NB4 (cell line): ENCODE measurements around the gene GNB4.

Source experiments
- DNase-seq: peaks from one replicate; pipeline ENCODE4 v3.0.0; 2010; ENCODE audit warnings: low read depth
- H3K4me3 ChIP-seq: one replicate; pipeline ENCODE4 v1.5.1; 2011; ENCODE audit warnings: mild to moderate bottlenecking, low read depth, low read length, moderate library complexity
- MAX ChIP-seq: IDR thresholded peaks from 2 replicates; pipeline ENCODE4 v1.6.1; 2011; ENCODE audit warnings: low read depth, low read length
- MYC ChIP-seq: IDR thresholded peaks from 2 replicates; pipeline ENCODE4 v1.6.1; 2011; ENCODE audit warnings: low read depth, low read length
- POLR2A ChIP-seq: IDR thresholded peaks from 2 replicates; pipeline ENCODE4 v1.6.1; 2011; ENCODE audit warnings: mild to moderate bottlenecking; ENCODE audit not compliant: insufficient read length; ENCODE audit errors: extremely low read depth
- TF ChIP-seq, protein P1 (sequence below): IDR thresholded peaks from one replicate; pipeline ENCODE4 v1.5.1; 2012; ENCODE audit warnings: low read depth, low read length

GNB4 gene

GRCh38 chr3:179375091-179375999 is 75.9 kb downstream of the GNB4 start:
- no peak for DNase-seq
- TF ChIP-seq MAX: no peak
- TF ChIP-seq, protein P1, sequence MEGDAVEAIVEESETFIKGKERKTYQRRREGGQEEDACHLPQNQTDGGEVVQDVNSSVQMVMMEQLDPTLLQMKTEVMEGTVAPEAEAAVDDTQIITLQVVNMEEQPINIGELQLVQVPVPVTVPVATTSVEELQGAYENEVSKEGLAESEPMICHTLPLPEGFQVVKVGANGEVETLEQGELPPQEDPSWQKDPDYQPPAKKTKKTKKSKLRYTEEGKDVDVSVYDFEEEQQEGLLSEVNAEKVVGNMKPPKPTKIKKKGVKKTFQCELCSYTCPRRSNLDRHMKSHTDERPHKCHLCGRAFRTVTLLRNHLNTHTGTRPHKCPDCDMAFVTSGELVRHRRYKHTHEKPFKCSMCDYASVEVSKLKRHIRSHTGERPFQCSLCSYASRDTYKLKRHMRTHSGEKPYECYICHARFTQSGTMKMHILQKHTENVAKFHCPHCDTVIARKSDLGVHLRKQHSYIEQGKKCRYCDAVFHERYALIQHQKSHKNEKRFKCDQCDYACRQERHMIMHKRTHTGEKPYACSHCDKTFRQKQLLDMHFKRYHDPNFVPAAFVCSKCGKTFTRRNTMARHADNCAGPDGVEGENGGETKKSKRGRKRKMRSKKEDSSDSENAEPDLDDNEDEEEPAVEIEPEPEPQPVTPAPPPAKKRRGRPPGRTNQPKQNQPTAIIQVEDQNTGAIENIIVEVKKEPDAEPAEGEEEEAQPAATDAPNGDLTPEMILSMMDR: no peak
- TF ChIP-seq MYC: no peak
- no peak for TF ChIP-seq POLR2A
- H3K4me3 ChIP-seq: no peak overlapping the region

DNA sequence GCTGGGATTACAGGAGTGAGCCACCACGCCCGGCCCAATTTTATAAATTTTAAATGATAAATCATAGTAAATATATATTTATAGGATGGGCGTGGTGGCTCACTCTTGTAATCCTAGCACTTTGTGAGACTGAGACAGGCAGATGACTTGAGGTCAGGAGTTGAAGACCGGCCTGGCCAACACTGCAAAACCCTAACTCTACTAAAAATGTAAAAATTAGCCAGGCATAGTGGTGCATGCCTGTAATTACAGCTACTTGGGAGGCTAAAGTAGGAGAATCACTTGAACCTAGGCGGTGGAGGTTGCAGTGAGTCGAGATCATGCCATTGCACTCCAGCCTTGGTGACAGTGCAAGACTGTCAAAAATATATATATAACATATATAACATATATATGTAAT is 77.3 kb downstream of the GNB4 start:
- TF ChIP-seq MYC (no peak), POLR2A (no peak), MAX (no peak)
- TF ChIP-seq, protein P1: no peak
- H3K4me3 ChIP-seq: no peak overlapping the region
- DNase-seq: no peak

DNA sequence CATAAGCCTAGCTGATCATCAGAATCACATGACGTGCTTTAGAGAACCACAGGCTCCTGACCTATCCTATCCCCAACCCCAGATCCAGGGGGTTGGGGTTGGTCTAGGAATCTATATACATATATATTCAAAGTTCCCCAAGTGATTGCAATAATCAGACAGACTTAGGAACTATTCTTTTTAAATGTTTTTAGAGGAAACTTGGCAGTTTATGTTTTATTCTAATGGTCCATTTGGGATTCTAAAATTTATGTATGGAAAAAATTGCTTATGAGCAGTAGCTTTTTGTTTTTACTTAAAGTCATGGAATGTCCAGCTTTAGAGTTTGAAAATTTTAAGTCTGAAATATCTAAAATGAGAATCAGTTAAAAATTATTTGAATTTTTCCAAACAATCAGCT is 81.6 kb downstream of the GNB4 start:
- TF ChIP-seq MYC: no peak
- no peak for TF ChIP-seq MAX
- no peak for TF ChIP-seq POLR2A
- TF ChIP-seq, protein P1: no peak
- H3K4me3 ChIP-seq: no peak overlapping the region
- no peak for DNase-seq

DNA sequence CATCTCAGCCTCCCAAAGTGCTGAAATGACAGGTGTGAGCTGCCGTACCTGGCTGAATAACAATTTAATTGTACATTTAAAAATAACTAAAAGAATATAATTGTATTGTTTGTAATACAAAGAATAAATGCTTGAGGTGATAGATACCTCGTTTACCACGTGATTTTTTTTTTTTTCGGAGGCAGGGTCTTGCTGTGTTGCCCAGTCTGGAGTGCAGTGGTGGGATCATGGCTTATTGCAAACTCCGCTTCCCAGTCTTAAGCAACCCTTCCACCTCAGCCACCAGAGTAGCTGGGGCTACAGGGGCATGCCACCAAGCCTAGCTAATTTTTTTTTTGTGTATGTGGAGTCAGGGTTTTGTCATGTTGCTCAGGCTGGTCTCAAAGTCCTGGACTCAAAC is 87.9 kb downstream of the GNB4 start:
- TF ChIP-seq POLR2A (no peak), MYC (no peak), MAX (no peak)
- TF ChIP-seq, protein P1: no peak
- no peak overlapping the region for H3K4me3 ChIP-seq
- DNase-seq: no peak

DNA sequence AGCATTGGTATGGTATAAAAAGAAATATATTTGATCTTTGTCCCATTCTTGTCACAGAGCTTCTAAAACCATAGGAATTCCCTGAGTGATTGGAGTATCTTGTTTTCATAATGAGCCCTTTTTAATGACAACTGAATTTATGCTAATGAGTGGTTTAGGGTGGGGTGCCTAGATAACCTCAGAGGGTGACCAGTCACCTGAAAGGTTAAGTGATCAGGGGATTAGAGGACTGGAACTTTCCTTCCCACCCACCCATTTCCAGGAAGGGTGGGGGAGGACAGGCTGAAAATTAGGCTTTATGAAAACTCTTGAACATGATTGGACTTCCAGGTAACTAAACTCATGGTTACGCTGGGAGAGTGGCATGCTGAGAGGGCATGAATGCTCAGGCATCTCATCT is 95.3 kb downstream of the GNB4 start:
- no peak overlapping the region for H3K4me3 ChIP-seq
- DNase-seq: no peak
- TF ChIP-seq, protein P1: no peak
- TF ChIP-seq MYC (no peak), POLR2A (no peak), MAX (no peak)
